ENCODE results near the gene PPP2R5C.

DNA sequence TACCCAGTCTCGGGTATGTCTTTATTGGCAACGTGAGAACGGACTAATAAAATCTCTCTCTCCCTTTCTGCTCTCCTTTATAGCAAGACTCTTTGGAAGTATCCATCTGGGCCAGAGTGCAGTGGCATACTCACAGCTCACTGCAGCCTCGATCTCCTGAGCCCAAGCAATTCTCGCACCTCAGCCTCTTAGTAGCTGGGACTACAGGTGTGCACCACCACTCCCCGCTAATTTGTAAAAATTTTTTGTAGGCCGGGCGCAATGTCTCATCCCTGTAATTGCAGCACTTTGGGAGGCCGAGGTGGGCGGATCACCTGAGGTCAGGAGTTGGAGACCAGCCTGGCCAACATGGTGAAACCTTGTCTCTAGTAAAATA, 33.2 kb upstream of the PPP2R5C start:
- TF ChIP-seq EZH2phosphoT487 (IDR thresholded peaks at IDR 0.05; ENCODE audit: borderline replicate concordance, low read length) (no peak), EZH2 (IDR thresholded peaks at IDR 0.05; ENCODE audit: low read length, unreplicated experiment) (no peak)
- TF ChIP-seq, protein P1, sequence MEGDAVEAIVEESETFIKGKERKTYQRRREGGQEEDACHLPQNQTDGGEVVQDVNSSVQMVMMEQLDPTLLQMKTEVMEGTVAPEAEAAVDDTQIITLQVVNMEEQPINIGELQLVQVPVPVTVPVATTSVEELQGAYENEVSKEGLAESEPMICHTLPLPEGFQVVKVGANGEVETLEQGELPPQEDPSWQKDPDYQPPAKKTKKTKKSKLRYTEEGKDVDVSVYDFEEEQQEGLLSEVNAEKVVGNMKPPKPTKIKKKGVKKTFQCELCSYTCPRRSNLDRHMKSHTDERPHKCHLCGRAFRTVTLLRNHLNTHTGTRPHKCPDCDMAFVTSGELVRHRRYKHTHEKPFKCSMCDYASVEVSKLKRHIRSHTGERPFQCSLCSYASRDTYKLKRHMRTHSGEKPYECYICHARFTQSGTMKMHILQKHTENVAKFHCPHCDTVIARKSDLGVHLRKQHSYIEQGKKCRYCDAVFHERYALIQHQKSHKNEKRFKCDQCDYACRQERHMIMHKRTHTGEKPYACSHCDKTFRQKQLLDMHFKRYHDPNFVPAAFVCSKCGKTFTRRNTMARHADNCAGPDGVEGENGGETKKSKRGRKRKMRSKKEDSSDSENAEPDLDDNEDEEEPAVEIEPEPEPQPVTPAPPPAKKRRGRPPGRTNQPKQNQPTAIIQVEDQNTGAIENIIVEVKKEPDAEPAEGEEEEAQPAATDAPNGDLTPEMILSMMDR (conservative IDR thresholded peaks at IDR 0.05; ENCODE audit: low read depth, low read length) = no peak
